ENCODE measurements around the gene TDO2. TPM values are rescaled to one million over a fixed set of nuclear protein-coding genes. Genes with fewer than 3 reads are reported as not detected.

The TDO2 gene
- 0.88 and 1.4 TPM in 2 replicates for total RNA-seq

DNA sequence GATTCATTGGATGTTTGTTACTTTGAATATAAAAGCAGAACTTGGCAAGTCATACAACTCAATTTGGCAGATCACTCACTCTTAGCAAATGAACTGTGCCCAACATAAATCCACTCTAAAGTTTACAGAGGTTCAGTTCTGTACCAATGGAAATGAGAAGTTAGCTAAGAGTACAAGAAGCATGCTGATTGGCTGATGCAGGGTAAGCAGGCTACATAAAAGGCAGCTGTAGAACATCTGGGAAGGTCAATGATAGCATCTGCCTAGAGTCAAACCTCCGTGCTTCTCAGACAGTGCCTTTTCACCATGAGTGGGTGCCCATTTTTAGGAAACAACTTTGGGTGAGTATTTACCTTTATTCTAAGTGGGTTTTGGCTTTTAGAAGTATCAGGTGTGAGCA, at the start of gene TDO2:
Gene TDO2 (plus strand): TSS at position 244 of the 400 bp plus-strand sequence. CDS start 63 bp downstream, at position 307.
- H3K4me1 ChIP-seq (ENCODE audit: insufficient read depth, low read length), result peaks cover 14% of the 10 kb centered on the region
- TF ChIP-seq, protein P1, sequence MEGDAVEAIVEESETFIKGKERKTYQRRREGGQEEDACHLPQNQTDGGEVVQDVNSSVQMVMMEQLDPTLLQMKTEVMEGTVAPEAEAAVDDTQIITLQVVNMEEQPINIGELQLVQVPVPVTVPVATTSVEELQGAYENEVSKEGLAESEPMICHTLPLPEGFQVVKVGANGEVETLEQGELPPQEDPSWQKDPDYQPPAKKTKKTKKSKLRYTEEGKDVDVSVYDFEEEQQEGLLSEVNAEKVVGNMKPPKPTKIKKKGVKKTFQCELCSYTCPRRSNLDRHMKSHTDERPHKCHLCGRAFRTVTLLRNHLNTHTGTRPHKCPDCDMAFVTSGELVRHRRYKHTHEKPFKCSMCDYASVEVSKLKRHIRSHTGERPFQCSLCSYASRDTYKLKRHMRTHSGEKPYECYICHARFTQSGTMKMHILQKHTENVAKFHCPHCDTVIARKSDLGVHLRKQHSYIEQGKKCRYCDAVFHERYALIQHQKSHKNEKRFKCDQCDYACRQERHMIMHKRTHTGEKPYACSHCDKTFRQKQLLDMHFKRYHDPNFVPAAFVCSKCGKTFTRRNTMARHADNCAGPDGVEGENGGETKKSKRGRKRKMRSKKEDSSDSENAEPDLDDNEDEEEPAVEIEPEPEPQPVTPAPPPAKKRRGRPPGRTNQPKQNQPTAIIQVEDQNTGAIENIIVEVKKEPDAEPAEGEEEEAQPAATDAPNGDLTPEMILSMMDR (IDR thresholded peaks at IDR 0.05; ENCODE audit: extremely low read depth, low read depth, low read length), result no peak
- no peak for DNase-seq (ENCODE audit: insufficient read length, low spot score, missing footprints)
- no peaks in the 10 kb centered on the region for H3K79me2 ChIP-seq (ENCODE audit: insufficient read depth, low read length)
- no peaks in the 10 kb centered on the region for H3K36me3 ChIP-seq (ENCODE audit: insufficient read depth, low read length)
- no peak within 1 kb of the TSS for H2AFZ ChIP-seq (ENCODE audit: low read length)
- H3K4me3 ChIP-seq (ENCODE audit: insufficient read depth, low read length), result no peak within 1 kb of the TSS
- H3K4me2 ChIP-seq (ENCODE audit: insufficient read depth, low read length), result no peak within 1 kb of the TSS
- peaks cover 18% of the 10 kb centered on the region for H3K27me3 ChIP-seq (ENCODE audit: insufficient read depth, low read length)
- H4K20me1 ChIP-seq (ENCODE audit: insufficient read depth, low read length), result no peaks in the 10 kb centered on the region
- no peak within 1 kb of the TSS for H3K27ac ChIP-seq (ENCODE audit: low read depth, low read length)
- no peaks in the 10 kb centered on the region for H3K9me3 ChIP-seq (ENCODE audit: low read depth, low read length)

DNA sequence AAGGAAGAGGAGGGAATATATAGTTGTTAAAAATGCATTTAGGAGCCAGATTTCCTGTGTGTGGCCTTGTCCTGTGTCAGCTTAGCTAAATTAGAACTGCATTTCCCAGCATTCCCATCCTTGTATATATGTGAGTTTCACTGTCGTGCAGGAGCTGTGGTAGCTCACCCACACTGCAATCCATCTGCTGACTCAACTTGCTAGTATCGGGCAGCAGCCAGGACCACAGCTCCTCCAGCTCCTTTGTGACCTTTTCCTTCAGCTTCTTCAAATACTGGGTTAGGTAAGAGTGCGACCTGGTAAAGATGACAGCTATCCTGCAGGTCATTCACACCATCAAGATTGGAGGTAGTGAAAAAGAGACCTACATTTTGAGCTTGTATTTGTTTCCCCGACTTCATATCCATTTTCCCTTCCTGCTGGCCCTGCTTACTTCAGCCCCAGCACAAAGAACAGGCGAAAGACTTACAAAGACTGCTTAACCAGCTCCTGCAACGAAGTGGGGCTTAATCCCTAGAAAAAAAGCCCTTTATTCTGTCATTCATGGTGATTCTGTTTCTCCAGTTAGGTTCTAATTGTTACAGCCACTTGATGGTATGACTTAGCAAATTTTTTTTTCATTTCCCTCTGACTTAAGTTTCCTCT, 48.8 kb upstream of the TDO2 start:
- TF ChIP-seq, protein P1 (IDR thresholded peaks at IDR 0.05; ENCODE audit: extremely low read depth, low read depth, low read length), result no peak
- no peaks in the 10 kb centered on the region for H3K27me3 ChIP-seq (ENCODE audit: insufficient read depth, low read length)
- H2AFZ ChIP-seq (ENCODE audit: low read length), result peak overlapping the region; percentile 71
- no peak for DNase-seq (ENCODE audit: insufficient read length, low spot score, missing footprints)
- H3K36me3 ChIP-seq (ENCODE audit: insufficient read depth, low read length), result no peaks in the 10 kb centered on the region
- peak overlapping the region; percentile 11 for H3K27ac ChIP-seq (ENCODE audit: low read depth, low read length)
- H3K4me3 ChIP-seq (ENCODE audit: insufficient read depth, low read length), result peak overlapping the region; percentile 54
- no peaks in the 10 kb centered on the region for H3K9me3 ChIP-seq (ENCODE audit: low read depth, low read length)
- H3K4me2 ChIP-seq (ENCODE audit: insufficient read depth, low read length), result peak overlapping the region; percentile 71
- no peaks in the 10 kb centered on the region for H3K79me2 ChIP-seq (ENCODE audit: insufficient read depth, low read length)
- no peaks in the 10 kb centered on the region for H4K20me1 ChIP-seq (ENCODE audit: insufficient read depth, low read length)
- peaks cover 8% of the 10 kb centered on the region for H3K4me1 ChIP-seq (ENCODE audit: insufficient read depth, low read length)

DNA sequence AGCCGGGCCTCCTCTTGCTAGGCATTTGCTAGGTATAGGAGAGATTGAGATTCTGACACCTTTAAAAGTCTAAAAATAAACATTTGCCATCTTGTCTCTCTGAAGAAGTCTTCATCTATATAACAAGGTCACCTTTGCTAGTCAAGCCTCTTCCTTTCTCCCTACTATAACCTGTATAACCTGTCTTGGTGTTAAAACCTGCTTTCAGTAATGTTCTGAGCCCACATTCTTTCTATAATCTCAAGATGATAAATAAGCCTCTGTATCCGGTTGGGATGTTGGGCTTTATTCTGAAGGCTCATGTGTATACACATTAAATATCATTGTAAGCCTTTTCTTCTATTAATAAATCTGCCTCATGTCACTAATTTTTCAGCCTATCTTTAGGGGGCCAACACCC, 47.6 kb upstream of the TDO2 start:
- H3K27ac ChIP-seq (ENCODE audit: low read depth, low read length), result no peak overlapping the region
- no peak overlapping the region for H2AFZ ChIP-seq (ENCODE audit: low read length)
- no peaks in the 10 kb centered on the region for H3K79me2 ChIP-seq (ENCODE audit: insufficient read depth, low read length)
- DNase-seq (ENCODE audit: insufficient read length, low spot score, missing footprints), result no peak
- H3K4me2 ChIP-seq (ENCODE audit: insufficient read depth, low read length), result no peak overlapping the region
- no peak overlapping the region for H3K4me3 ChIP-seq (ENCODE audit: insufficient read depth, low read length)
- H3K36me3 ChIP-seq (ENCODE audit: insufficient read depth, low read length), result no peaks in the 10 kb centered on the region
- no peaks in the 10 kb centered on the region for H3K9me3 ChIP-seq (ENCODE audit: low read depth, low read length)
- no peaks in the 10 kb centered on the region for H4K20me1 ChIP-seq (ENCODE audit: insufficient read depth, low read length)
- H3K27me3 ChIP-seq (ENCODE audit: insufficient read depth, low read length), result no peaks in the 10 kb centered on the region
- H3K4me1 ChIP-seq (ENCODE audit: insufficient read depth, low read length), result peaks cover 8% of the 10 kb centered on the region
- TF ChIP-seq, protein P1 (IDR thresholded peaks at IDR 0.05; ENCODE audit: extremely low read depth, low read depth, low read length), result no peak

DNA sequence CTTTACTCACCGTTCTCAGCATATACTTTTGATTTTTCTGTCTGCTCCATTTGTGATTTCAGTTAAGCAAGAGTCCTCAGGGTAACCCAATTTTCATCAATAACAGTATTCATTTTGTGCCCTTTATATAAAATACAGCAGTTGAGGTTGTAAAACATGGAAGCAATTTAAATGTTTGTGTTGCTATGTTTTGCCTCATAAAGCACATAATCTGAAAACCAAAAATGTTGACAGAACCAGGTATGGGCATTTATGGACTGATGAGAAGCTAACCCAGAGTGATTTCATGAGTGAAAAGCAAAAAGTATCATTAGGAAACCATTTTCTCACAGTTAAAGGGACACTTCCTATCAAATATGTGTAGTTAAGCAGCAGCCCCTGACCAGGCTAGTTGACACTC, 37.3 kb upstream of the TDO2 start, which contains the start of gene ASIC5:
Gene ASIC5 (minus strand): TSS at position 101 of the 400 bp plus-strand sequence. CDS start 51 bp downstream, at position 50.
- Histone ChIP-seq H3K79me2 (ENCODE audit: insufficient read depth, low read length) (no peaks in the 10 kb centered on the region), H2AFZ (ENCODE audit: low read length) (no peak within 1 kb of the TSS), H3K9me3 (ENCODE audit: low read depth, low read length) (no peaks in the 10 kb centered on the region), H3K36me3 (ENCODE audit: insufficient read depth, low read length) (no peaks in the 10 kb centered on the region), H4K20me1 (ENCODE audit: insufficient read depth, low read length) (no peaks in the 10 kb centered on the region), H3K4me3 (ENCODE audit: insufficient read depth, low read length) (no peak within 1 kb of the TSS), H3K27me3 (ENCODE audit: insufficient read depth, low read length) (no peaks in the 10 kb centered on the region), H3K4me1 (ENCODE audit: insufficient read depth, low read length) (no peaks in the 10 kb centered on the region), H3K27ac (ENCODE audit: low read depth, low read length) (no peak within 1 kb of the TSS), H3K4me2 (ENCODE audit: insufficient read depth, low read length) (no peak within 1 kb of the TSS)
- no peak for DNase-seq (ENCODE audit: insufficient read length, low spot score, missing footprints)
- TF ChIP-seq, protein P1 (IDR thresholded peaks at IDR 0.05; ENCODE audit: extremely low read depth, low read depth, low read length), result no peak
